Measurements from ENCODE around the gene PSMA3.

The PSMA3 gene

DNA sequence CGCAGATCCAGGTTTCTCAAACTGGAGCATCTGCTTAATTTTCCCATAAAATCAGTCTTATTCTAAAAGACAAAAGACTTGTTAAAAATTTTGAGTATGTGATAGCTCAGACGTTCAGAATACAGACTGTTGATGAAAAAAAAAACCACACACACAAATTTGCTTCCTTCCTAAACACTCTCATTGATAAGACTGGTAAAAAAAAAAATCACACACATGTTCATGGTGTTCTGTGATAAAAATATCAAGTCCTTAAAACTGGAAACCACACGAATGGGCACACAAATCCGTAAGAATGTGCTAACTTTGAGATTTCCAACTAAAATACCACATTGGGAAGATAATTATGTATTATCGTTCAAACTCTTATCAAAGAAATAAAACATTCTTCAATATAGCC is 47.0 kb downstream of the PSMA3 start:
- Histone ChIP-seq H3K9ac (ENCODE audit: low read length) (no peak overlapping the region), H3K27ac (ENCODE audit: low read length) (no peak overlapping the region), H3K4me3 (ENCODE audit: low read length) (no peak overlapping the region), H3K27me3 (ENCODE audit: control insufficient read depth, insufficient read depth, low read length) (no peaks in the 10 kb centered on the region), H3K9me3 (ENCODE audit: control insufficient read depth, low read depth, low read length) (no peaks in the 10 kb centered on the region), H3K4me1 (ENCODE audit: control insufficient read depth, low read depth, low read length) (peaks cover 3% of the 10 kb centered on the region), H3K36me3 (ENCODE audit: control insufficient read depth, low read depth, low read length) (peaks cover 70% of the 10 kb centered on the region)

DNA sequence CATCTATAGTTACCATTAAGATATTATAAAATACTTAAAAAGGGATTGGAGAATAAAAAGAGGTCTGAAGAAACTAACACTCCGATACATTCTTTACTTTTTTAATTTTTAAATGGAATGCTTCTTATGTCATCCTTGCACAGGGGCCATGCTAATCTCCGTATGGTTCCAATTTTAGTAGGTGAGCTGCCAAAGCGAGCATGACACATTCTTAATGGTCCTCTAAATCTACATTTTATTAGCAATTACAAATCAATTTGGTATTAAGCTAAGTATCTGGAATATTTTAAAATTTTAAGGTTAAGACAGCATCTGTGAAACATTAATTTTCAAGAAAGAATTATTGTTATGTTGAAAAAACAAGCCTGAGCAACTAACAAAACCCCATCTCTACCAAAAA is 47.5 kb downstream of the PSMA3 start:
- Histone ChIP-seq H3K27ac (ENCODE audit: low read length) (no peak overlapping the region), H3K4me3 (ENCODE audit: low read length) (no peak overlapping the region), H3K9me3 (ENCODE audit: control insufficient read depth, low read depth, low read length) (no peaks in the 10 kb centered on the region), H3K9ac (ENCODE audit: low read length) (no peak overlapping the region), H3K4me1 (ENCODE audit: control insufficient read depth, low read depth, low read length) (peaks cover 6% of the 10 kb centered on the region), H3K27me3 (ENCODE audit: control insufficient read depth, insufficient read depth, low read length) (no peaks in the 10 kb centered on the region), H3K36me3 (ENCODE audit: control insufficient read depth, low read depth, low read length) (peaks cover 69% of the 10 kb centered on the region)

DNA sequence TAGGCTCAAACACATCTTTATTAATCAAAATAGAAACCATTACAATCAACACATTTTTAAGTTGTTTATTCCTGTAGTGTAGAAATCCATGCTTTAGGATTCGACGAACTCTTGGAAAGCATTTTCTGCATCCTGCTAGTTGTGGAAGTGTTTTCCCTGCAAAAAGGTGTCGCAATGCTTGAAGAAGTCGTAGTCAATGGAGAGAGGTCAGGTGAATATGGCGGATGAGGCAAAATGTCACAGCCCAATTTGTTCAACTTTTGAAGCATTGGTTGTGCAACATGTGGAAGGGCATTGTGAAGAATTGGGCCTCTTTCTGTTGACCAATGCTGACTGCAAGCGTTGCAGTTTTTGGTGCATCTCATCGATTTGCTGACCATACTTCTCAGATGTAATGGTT is 49.6 kb downstream of the PSMA3 start:
- H3K9ac ChIP-seq (ENCODE audit: low read length) = no peak overlapping the region
- no peak overlapping the region for H3K27ac ChIP-seq (ENCODE audit: low read length)
- peaks cover 6% of the 10 kb centered on the region for H3K4me1 ChIP-seq (ENCODE audit: control insufficient read depth, low read depth, low read length)
- no peaks in the 10 kb centered on the region for H3K9me3 ChIP-seq (ENCODE audit: control insufficient read depth, low read depth, low read length)
- H3K27me3 ChIP-seq (ENCODE audit: control insufficient read depth, insufficient read depth, low read length) = no peaks in the 10 kb centered on the region
- no peak overlapping the region for H3K4me3 ChIP-seq (ENCODE audit: low read length)
- H3K36me3 ChIP-seq (ENCODE audit: control insufficient read depth, low read depth, low read length) = peaks cover 48% of the 10 kb centered on the region

DNA sequence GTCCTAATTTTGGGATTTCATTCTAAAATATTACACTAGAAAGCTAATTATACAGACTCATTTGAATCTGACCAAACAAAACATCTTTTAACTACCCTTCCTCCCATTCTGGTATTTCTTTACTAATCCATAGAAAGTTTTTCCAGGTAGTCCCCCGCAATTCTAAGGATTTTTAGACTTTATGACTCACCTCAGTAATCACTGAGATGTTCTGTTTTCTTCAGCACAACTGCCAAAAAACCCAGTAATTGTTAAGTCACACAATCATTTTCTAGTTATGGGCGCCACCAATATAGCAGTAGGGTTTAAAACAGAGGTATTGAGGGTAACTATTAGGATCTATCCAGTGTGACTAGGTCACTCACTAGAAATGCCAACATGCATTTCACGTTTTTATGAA is 52.1 kb downstream of the PSMA3 start:
- Histone ChIP-seq H3K9ac (ENCODE audit: low read length) (peak overlapping the region; percentile 92), H3K4me1 (ENCODE audit: control insufficient read depth, low read depth, low read length) (peaks cover 6% of the 10 kb centered on the region), H3K9me3 (ENCODE audit: control insufficient read depth, low read depth, low read length) (no peaks in the 10 kb centered on the region), H3K27ac (ENCODE audit: low read length) (peak overlapping the region; percentile 73), H3K27me3 (ENCODE audit: control insufficient read depth, insufficient read depth, low read length) (no peaks in the 10 kb centered on the region), H3K36me3 (ENCODE audit: control insufficient read depth, low read depth, low read length) (peaks cover 29% of the 10 kb centered on the region), H3K4me3 (ENCODE audit: low read length) (peak overlapping the region; percentile 97)

DNA sequence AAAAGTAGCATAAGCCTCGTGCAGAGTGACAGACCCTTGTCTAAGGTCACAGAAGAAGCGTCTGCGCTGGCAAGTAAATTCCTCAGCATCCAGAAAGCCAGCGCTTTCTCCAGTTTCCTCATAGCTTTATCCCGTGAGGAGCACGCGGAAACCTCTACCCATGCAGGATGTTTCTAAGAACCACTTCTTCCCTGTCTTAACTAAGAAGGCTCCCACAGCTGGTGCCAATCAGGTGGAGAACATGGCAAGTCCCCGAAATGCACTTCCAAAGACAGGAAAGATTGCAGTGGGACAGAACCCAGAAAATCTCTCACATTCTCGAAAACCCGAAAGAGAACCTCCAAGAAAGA is 52.7 kb downstream of the PSMA3 start:
- peaks cover 6% of the 10 kb centered on the region for H3K4me1 ChIP-seq (ENCODE audit: control insufficient read depth, low read depth, low read length)
- H3K4me3 ChIP-seq (ENCODE audit: low read length) = peak overlapping the region; percentile 97
- no peaks in the 10 kb centered on the region for H3K27me3 ChIP-seq (ENCODE audit: control insufficient read depth, insufficient read depth, low read length)
- peaks cover 26% of the 10 kb centered on the region for H3K36me3 ChIP-seq (ENCODE audit: control insufficient read depth, low read depth, low read length)
- no peaks in the 10 kb centered on the region for H3K9me3 ChIP-seq (ENCODE audit: control insufficient read depth, low read depth, low read length)
- peak overlapping the region; percentile 92 for H3K9ac ChIP-seq (ENCODE audit: low read length)
- H3K27ac ChIP-seq (ENCODE audit: low read length) = peak overlapping the region; percentile 73

DNA sequence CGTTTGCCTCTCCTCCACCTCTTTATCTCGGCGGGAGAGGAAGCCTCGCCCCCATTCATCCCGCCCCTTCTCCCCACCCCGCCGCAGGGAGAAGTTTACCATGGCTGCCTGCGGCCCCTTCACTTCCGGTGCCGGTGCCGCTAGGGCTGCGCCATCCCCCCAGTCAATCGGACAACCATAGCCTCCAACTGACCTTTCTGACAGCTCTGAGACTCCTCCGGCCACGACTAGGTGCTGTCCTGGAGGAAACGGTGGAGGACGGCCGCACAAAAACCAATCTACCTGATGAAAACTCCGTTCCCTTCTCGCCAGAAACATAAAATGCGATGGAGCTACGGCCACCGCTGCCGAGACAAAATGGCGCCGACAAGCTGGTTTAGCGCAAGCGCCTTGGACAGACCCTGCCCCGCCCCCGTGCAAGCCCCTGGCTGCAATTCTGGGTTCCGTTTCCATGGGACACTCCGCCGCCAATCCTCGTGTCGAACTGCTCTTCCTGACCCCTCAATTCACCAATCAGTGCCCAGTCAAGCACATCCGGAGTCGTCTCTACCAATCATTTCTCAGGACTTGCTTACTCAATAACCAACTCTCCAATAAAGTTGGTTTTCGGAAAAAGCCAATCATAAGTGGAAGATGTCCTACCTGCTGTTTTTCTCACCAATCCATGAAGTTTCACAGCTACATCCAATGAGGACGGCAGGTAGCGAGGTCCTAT is 53.3 kb downstream of the PSMA3 start:
- Histone ChIP-seq H3K4me1 (ENCODE audit: control insufficient read depth, low read depth, low read length) (peaks cover 6% of the 10 kb centered on the region), H3K4me3 (ENCODE audit: low read length) (peak overlapping the region; percentile 97), H3K9ac (ENCODE audit: low read length) (peak overlapping the region; percentile 92), H3K9me3 (ENCODE audit: control insufficient read depth, low read depth, low read length) (no peaks in the 10 kb centered on the region), H3K27me3 (ENCODE audit: control insufficient read depth, insufficient read depth, low read length) (no peaks in the 10 kb centered on the region), H3K27ac (ENCODE audit: low read length) (peak overlapping the region; percentile 96), H3K36me3 (ENCODE audit: control insufficient read depth, low read depth, low read length) (peaks cover 20% of the 10 kb centered on the region)

DNA sequence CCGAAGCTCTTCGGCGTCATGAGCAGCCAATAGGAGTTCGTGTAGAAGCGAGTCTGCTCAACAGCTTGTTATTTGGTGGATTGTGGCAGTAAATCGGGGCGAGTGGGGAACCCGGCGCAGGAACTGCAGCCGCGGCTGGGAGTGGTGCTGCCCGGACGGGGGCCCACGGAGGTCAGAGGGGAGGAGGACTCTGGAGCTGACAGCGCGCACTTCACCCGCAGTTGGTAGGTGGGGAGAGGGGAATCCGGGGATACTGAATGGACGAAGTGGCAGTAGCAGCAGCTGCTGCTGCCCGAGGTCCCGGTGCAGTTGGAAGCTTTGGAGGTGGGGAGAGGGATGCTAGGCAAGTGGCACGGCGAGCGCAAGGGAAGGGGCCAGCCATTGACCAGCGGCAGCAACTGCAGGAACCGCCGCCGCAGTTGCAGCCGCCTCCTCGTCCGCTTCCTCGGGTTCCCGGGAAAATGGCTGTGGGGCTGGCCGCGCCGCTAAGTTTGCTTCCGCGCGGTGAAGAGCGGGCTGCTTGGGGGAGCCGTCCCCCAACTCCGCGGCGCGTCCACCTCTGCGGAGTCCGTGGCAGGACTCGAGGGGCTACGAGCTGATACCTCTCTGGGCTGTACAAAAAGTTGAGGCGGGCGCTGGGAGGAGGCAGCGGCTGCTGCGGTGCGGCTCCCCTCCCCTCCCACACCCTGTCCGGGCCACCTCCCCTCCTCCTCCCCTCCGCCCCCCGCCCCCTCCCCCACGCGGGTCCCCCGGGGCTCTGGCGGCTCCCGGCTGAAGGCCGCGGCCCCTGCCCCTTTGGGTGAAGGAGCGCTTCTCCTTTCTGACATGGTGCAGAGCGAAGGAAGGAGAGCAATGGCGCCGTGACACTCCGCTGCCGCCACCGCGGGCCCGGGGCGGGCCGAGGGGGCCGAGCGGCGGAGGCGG is 54.1 kb downstream of the PSMA3 start, which contains the start of gene ARID4A:
Gene ARID4A, plus strand, starts transcription at position 79 of the 924 bp plus-strand sequence. CDS start 1,300 bp downstream, outside the sequence.
- Histone ChIP-seq H3K4me1 (ENCODE audit: control insufficient read depth, low read depth, low read length) (peaks cover 6% of the 10 kb centered on the region), H3K4me3 (ENCODE audit: low read length) (peak within 1 kb of the TSS; percentile 97), H3K27me3 (ENCODE audit: control insufficient read depth, insufficient read depth, low read length) (no peaks in the 10 kb centered on the region), H3K36me3 (ENCODE audit: control insufficient read depth, low read depth, low read length) (peaks cover 21% of the 10 kb centered on the region), H3K9ac (ENCODE audit: low read length) (peak within 1 kb of the TSS; percentile 92), H3K9me3 (ENCODE audit: control insufficient read depth, low read depth, low read length) (no peaks in the 10 kb centered on the region), H3K27ac (ENCODE audit: low read length) (peak within 1 kb of the TSS; percentile 96)

DNA sequence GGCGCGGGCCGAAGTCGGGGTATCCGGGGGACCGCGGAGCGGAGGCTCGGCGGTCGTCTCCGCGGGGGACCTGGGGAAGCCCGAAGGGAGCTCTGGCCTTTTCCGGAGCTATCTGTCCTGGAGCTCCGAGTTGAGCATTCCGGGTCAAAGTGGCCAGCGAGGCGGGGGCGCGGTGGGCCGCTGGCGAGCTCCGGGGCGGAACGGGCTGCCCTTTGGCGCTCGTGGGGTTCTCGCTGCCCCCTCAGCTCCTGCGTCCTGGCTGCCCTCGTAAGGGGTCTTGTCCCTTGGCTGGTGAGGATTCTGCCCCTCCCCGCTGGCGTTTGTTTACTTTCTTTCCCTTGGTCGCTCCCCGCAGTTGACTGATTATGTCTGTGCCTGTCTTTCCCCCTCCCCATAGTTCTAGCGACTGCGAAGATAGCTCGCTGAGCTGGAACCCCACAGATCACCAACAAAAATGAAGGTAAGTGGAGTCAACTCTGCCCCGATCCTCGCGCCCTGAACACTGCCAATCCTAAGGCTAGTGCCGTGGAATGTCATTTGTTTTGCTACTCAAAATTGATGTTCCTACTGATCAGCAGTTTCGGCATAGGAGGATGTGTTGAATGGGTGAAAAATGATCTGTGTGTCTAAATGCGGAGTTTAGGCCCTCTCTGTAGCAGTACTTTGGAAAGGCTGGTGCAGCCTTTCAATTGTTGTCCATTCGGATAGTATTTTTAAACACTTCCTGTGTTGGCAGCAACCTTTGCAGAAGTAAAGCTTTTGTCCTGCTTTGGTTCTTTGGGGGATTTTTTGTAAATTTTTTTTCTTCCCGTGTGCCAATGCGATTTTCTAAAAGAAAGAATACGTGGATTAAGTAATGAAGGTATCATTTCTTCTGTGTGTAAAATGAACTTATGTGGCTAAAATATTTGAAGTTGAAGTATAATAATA is 55.0 kb downstream of the PSMA3 start:
- Histone ChIP-seq H3K27ac (ENCODE audit: low read length) (no peak overlapping the region), H3K36me3 (ENCODE audit: control insufficient read depth, low read depth, low read length) (peaks cover 13% of the 10 kb centered on the region), H3K9me3 (ENCODE audit: control insufficient read depth, low read depth, low read length) (no peaks in the 10 kb centered on the region), H3K4me3 (ENCODE audit: low read length) (peak overlapping the region; percentile 97), H3K27me3 (ENCODE audit: control insufficient read depth, insufficient read depth, low read length) (no peaks in the 10 kb centered on the region), H3K4me1 (ENCODE audit: control insufficient read depth, low read depth, low read length) (peaks cover 6% of the 10 kb centered on the region), H3K9ac (ENCODE audit: low read length) (peak overlapping the region; percentile 47)

DNA sequence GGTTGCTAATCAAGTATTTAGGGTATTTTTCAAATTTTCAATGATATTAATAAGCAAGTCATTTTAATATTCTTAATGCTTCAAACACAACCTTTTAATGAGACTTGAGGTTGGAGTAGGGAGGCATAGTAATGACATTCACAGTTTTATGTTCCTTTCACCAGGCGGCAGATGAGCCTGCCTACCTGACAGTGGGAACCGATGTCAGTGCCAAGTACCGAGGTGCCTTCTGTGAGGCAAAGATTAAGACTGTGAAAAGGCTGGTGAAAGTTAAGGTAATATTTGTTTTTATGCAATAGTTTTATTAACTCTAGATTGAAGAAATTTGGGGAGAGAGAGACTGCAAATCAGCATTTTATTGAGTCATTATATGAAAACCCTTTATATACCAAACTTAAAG is 56.8 kb downstream of the PSMA3 start:
- no peaks in the 10 kb centered on the region for H3K9me3 ChIP-seq (ENCODE audit: control insufficient read depth, low read depth, low read length)
- H3K4me3 ChIP-seq (ENCODE audit: low read length) = no peak overlapping the region
- peaks cover 3% of the 10 kb centered on the region for H3K4me1 ChIP-seq (ENCODE audit: control insufficient read depth, low read depth, low read length)
- no peaks in the 10 kb centered on the region for H3K27me3 ChIP-seq (ENCODE audit: control insufficient read depth, insufficient read depth, low read length)
- no peak overlapping the region for H3K9ac ChIP-seq (ENCODE audit: low read length)
- H3K36me3 ChIP-seq (ENCODE audit: control insufficient read depth, low read depth, low read length) = peaks cover 25% of the 10 kb centered on the region
- H3K27ac ChIP-seq (ENCODE audit: low read length) = no peak overlapping the region

DNA sequence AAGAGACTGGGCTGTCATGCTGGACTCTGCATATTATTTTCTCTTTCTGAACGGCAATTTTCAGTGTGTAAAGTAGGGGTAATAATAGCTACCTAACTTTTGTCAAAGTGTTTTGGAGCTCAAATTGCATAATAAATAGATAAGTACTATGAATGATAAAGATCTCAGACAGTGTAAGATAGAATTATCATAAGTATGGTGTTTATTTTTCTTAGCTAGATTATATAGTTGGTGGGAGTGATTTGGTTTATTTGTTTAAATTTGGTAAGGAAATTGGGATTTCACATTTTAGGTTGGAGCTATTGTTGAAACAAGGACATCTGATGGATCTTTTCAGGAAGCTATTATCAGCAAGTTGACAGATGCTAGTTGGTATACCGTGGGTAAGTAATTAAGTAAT is 61.1 kb downstream of the PSMA3 start:
- H3K4me1 ChIP-seq (ENCODE audit: control insufficient read depth, low read depth, low read length) = no peaks in the 10 kb centered on the region

More for the DNA sequence above, 61.1 kb downstream of the PSMA3 start:
- Histone ChIP-seq H3K4me3 (ENCODE audit: low read length) (no peak overlapping the region), H3K9ac (ENCODE audit: low read length) (no peak overlapping the region), H3K9me3 (ENCODE audit: control insufficient read depth, low read depth, low read length) (no peaks in the 10 kb centered on the region), H3K27me3 (ENCODE audit: control insufficient read depth, insufficient read depth, low read length) (no peaks in the 10 kb centered on the region), H3K36me3 (ENCODE audit: control insufficient read depth, low read depth, low read length) (peaks cover 37% of the 10 kb centered on the region), H3K27ac (ENCODE audit: low read length) (no peak overlapping the region)

All from iPS-18a (cell line).